Panc1 (cell line): ENCODE measurements around the gene GRM7. TPM values are rescaled to one million over a fixed set of nuclear protein-coding genes. Genes with fewer than 3 reads are reported as not detected.
"Not testable (repeated sequence)": the region's sequence is repeated elsewhere in the genome, so short reads cannot be mapped to it uniquely, and the experiment has no call there.

Experiments
- ATAC-seq: fragments of 200-7000 bp; cut with Tn5 transposase; 2 replicates; pipeline ENCODE4 v1.9.1; 2020; ENCODE audit warnings: mild to moderate bottlenecking, moderate library complexity
- BruUV-seq: library from RNA; stranded (reverse); fragments of 400-500 nt; replicated peaks from 2 replicates; lab custom pipeline; 2021; lab: Mats Ljungman, UMichigan
- CTCF ChIA-PET: fragments of 300-600 bp; sonication (Branson Sonifier 250); formaldehyde crosslinking; loops from one replicate; lab custom pipeline; 2022; ENCODE audit warnings: antibody characterized with exemption; lab: Charles Lee
- POLR2A ChIA-PET: fragments of 300-600 bp; sonication (Branson Sonifier 250); formaldehyde crosslinking; loops from one replicate; lab custom pipeline; 2022; ENCODE audit warnings: antibody characterized with exemption; lab: Charles Lee
- DNase-seq: peaks from one replicate; pipeline ENCODE4 v3.0.0-alpha.2; 2010; ENCODE audit warnings: low read depth, low spot score
- H3K27ac ChIP-seq: 2 replicates; pipeline ENCODE4 v1.5.1; 2011; ENCODE audit warnings: mild to moderate bottlenecking, low read length, inconsistent platforms
- H3K27me3 ChIP-seq: fragments of 200-500 bp; sonication (Bioruptor generic); 2 replicates; pipeline ENCODE4 v1.6.0; 2014; ENCODE audit warnings: low read length, inconsistent platforms; ENCODE audit not compliant: control insufficient read depth, insufficient read depth
- H3K36me3 ChIP-seq: fragments of 200-500 bp; sonication (Bioruptor generic); 2 replicates; pipeline ENCODE4 v1.5.1; 2014; ENCODE audit warnings: inconsistent platforms, mild to moderate bottlenecking, low read length, moderate library complexity; ENCODE audit not compliant: control insufficient read depth, insufficient read depth
- H3K4me1 ChIP-seq: 2 replicates; pipeline ENCODE4 v1.5.1; 2011; ENCODE audit warnings: inconsistent platforms, mild to moderate bottlenecking, low read length, moderate library complexity; ENCODE audit not compliant: control insufficient read depth, insufficient read depth
- H3K4me3 ChIP-seq, 2 experiments: 2 replicates each; pipeline ENCODE4 v1.5.1; 2011 to 2012; ENCODE audit warnings: low read depth in 2 of 2, low read length in 2 of 2, mild to moderate bottlenecking in 2 of 2, inconsistent platforms in 1 of 2, moderate library complexity in 1 of 2
- H3K9me3 ChIP-seq: fragments of 200-500 bp; sonication (Bioruptor generic); 2 replicates; pipeline ENCODE4 v1.5.1; 2014; ENCODE audit warnings: low read depth, mild to moderate bottlenecking, inconsistent platforms, low read length, moderate library complexity; ENCODE audit not compliant: control insufficient read depth, insufficient read depth
- POLR2AphosphoS5 ChIP-seq: IDR thresholded peaks from 2 replicates; pipeline ENCODE4 v1.6.1; 2012; ENCODE audit warnings: mild to moderate bottlenecking, low read depth, low read length, moderate library complexity
- SIN3A ChIP-seq: IDR thresholded peaks from 2 replicates; pipeline ENCODE4 v1.6.1; 2012; ENCODE audit warnings: low read depth, mild to moderate bottlenecking, low read length, moderate library complexity, borderline replicate concordance; ENCODE audit not compliant: insufficient read depth
- TCF7L2 ChIP-seq: IDR thresholded peaks from 2 replicates; pipeline ENCODE4 v1.6.1; 2011; ENCODE audit warnings: mild to moderate bottlenecking, low read depth, low read length, inconsistent platforms
- in situ Hi-C: cut with HindIII; loops from 2 replicates; pipeline ENCODE4 v1.10.0; 2016; ENCODE audit warnings: low sequenced_read_pairs, low pct_unique_long_range_greater_than_20kb
- intact Hi-C: fragments of 100-400 bp; cut with micrococcal nuclease; formaldehyde crosslinking; loops from one replicate; pipeline ENCODE4 v1.10.0; 2022; ENCODE audit not compliant: unreplicated experiment
- total RNA-seq: library from RNA; stranded (reverse); gene quantifications from one replicate; pipeline ENCODE4 v1.2.1, GENCODE V29; 2021; ENCODE audit not compliant: unreplicated experiment
- TF ChIP-seq, protein P1 (sequence below), 2 experiments: IDR thresholded peaks; 2 replicates each; pipeline ENCODE4 v1.6.1; 2011 to 2012; ENCODE audit warnings: low read depth in 2 of 2, control low read depth in 1 of 2, low read length in 1 of 2, mild to moderate bottlenecking in 1 of 2, moderate library complexity in 1 of 2; ENCODE audit not compliant: insufficient read depth in 1 of 2
- TF ChIP-seq, protein P2 (sequence below): fragments of 450-650 bp; IDR thresholded peaks from 2 replicates; pipeline ENCODE4 v1.5.1; 2017; ENCODE audit warnings: mild to moderate bottlenecking

Gene GRM7
- total RNA-seq, 1 experiment from 2014 or later: not detected

DNA sequence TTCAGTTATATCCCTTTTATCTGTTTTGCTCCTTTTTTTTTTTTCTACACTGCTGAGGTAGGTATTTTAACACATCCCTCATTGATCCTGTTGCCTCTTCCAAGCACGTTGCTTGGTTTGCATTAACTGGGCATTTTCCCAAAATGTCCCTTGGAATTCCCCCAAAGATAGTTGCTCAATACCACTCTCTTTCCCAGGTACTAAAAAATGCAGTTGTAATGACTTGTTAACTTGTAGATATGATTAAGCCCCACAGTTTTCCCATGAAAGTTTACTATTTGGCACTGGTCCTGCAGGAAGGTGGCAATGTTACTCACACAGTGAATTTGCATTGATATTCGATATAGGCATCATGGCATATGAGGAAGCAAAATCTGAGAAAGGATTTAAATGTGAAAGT, 67.1 kb downstream of the GRM7 start:
- Histone ChIP-seq H3K4me1 (no peaks in the 10 kb centered on the region), H3K4me3 (no peak overlapping the region), H3K36me3 (no peaks in the 10 kb centered on the region), H3K27me3 (no peaks in the 10 kb centered on the region), H3K9me3 (no peaks in the 10 kb centered on the region), H3K27ac (no peak overlapping the region)
- in situ Hi-C loops (no loop called here), intact Hi-C loops (no loop called here)
- CTCF ChIA-PET: no interaction called here
- no TSS peak for BruUV-seq
- TF ChIP-seq, protein P1, sequence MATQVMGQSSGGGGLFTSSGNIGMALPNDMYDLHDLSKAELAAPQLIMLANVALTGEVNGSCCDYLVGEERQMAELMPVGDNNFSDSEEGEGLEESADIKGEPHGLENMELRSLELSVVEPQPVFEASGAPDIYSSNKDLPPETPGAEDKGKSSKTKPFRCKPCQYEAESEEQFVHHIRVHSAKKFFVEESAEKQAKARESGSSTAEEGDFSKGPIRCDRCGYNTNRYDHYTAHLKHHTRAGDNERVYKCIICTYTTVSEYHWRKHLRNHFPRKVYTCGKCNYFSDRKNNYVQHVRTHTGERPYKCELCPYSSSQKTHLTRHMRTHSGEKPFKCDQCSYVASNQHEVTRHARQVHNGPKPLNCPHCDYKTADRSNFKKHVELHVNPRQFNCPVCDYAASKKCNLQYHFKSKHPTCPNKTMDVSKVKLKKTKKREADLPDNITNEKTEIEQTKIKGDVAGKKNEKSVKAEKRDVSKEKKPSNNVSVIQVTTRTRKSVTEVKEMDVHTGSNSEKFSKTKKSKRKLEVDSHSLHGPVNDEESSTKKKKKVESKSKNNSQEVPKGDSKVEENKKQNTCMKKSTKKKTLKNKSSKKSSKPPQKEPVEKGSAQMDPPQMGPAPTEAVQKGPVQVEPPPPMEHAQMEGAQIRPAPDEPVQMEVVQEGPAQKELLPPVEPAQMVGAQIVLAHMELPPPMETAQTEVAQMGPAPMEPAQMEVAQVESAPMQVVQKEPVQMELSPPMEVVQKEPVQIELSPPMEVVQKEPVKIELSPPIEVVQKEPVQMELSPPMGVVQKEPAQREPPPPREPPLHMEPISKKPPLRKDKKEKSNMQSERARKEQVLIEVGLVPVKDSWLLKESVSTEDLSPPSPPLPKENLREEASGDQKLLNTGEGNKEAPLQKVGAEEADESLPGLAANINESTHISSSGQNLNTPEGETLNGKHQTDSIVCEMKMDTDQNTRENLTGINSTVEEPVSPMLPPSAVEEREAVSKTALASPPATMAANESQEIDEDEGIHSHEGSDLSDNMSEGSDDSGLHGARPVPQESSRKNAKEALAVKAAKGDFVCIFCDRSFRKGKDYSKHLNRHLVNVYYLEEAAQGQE (IDR thresholded peaks at IDR 0.05; ENCODE audit: insufficient read depth in 1 of 2, low read depth in 2 of 2, low read length in 1 of 2): no peak
- TF ChIP-seq POLR2AphosphoS5: no peak
- TF ChIP-seq TCF7L2: no peak
- no peak for TF ChIP-seq SIN3A
- TF ChIP-seq, protein P2, sequence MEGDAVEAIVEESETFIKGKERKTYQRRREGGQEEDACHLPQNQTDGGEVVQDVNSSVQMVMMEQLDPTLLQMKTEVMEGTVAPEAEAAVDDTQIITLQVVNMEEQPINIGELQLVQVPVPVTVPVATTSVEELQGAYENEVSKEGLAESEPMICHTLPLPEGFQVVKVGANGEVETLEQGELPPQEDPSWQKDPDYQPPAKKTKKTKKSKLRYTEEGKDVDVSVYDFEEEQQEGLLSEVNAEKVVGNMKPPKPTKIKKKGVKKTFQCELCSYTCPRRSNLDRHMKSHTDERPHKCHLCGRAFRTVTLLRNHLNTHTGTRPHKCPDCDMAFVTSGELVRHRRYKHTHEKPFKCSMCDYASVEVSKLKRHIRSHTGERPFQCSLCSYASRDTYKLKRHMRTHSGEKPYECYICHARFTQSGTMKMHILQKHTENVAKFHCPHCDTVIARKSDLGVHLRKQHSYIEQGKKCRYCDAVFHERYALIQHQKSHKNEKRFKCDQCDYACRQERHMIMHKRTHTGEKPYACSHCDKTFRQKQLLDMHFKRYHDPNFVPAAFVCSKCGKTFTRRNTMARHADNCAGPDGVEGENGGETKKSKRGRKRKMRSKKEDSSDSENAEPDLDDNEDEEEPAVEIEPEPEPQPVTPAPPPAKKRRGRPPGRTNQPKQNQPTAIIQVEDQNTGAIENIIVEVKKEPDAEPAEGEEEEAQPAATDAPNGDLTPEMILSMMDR: no peak
- POLR2A ChIA-PET: no interaction called here
- DNase-seq (no peak), ATAC-seq (no peak)

DNA sequence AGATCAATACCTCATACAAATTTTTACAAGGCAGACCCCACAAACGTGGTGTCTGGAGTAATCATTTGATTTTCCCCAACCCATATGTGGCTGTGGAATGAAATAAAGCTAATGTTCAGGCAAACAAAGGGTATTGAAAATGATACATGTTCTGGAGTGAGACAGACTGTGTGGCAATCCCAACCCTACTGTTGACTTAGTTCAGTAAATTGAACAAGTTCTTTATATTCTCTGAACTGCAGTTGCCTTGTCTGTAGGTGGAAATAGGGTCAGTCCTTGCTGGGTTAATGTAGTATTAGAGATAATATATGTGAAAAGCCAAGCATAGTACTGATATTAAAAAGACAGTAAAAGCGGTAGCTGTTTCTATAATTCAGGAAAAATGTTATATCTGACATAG, 69.0 kb downstream of the GRM7 start:
- CTCF ChIA-PET: no interaction called here
- POLR2A ChIA-PET: no interaction called here
- no peaks in the 10 kb centered on the region for H3K36me3 ChIP-seq
- intact Hi-C loops (no loop called here), in situ Hi-C loops (no loop called here)
- no TSS peak for BruUV-seq
- H3K9me3 ChIP-seq: no peaks in the 10 kb centered on the region
- no peak for ATAC-seq
- no peaks in the 10 kb centered on the region for H3K27me3 ChIP-seq
- no peak for DNase-seq
- no peaks in the 10 kb centered on the region for H3K4me1 ChIP-seq
- no peak overlapping the region for H3K4me3 ChIP-seq
- TF ChIP-seq TCF7L2: no peak
- TF ChIP-seq, protein P2: no peak
- no peak for TF ChIP-seq POLR2AphosphoS5
- H3K27ac ChIP-seq: no peak overlapping the region

DNA sequence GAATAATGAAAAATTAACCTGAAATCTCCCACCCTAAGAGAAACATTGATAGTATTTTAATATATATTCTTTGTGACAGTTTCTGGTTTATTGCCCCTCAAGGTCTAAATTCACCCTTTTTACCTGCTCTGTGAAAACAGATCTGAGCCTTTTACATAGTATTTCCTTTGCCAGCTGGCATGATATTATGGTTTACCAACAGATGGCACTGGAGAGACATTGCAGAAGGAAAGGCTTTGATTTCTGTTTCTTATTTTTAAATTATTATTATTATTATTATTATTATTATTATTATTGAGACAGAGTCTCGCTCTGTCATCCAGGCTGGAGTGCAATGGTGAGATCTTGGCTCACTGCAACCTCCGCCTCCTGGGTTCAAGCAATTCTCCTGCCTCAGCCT, 74.5 kb downstream of the GRM7 start:
- ATAC-seq, H3K4me1 ChIP-seq, H3K36me3 ChIP-seq, H3K9me3 ChIP-seq, CTCF ChIA-PET, POLR2A ChIA-PET, in situ Hi-C loops, DNase-seq, H3K27ac ChIP-seq, H3K27me3 ChIP-seq, H3K4me3 ChIP-seq, intact Hi-C loops, BruUV-seq: not testable (repeated sequence)
